ENCODE data around the gene BRD8.

BRD8 gene

GRCh38 chr5:138105709-138106108 lies 72.7 kb downstream of the BRD8 start:
- Histone ChIP-seq H3K36me3 (ENCODE audit: control insufficient read depth in 1 of 2, insufficient read depth in 2 of 2, low read length in 2 of 2) (no peaks in the 10 kb centered on the region), H3K4me1 (ENCODE audit: control insufficient read depth in 1 of 2, insufficient read depth in 2 of 2, low read length in 2 of 2) (peaks cover 8 to 9% of the 10 kb centered on the region in 2 donors), H3K27ac (ENCODE audit: low read depth, low read length) (no peak overlapping the region), H3K9me3 (ENCODE audit: control insufficient read depth in 1 of 2, low read length in 2 of 2) (no peaks in the 10 kb centered on the region), H3K4me3 (ENCODE audit: low read depth in 1 of 2, low read length in 2 of 2) (no peak overlapping the region), H3K27me3 (ENCODE audit: control insufficient read depth in 1 of 2, insufficient read depth in 2 of 2, low read length in 2 of 2) (no peaks in the 10 kb centered on the region), H3K9ac (ENCODE audit: low read depth in 1 of 2, low read length in 2 of 2) (no peak overlapping the region)

- H3K36me3 ChIP-seq (ENCODE audit: control insufficient read depth in 1 of 2, insufficient read depth in 2 of 2, low read length in 2 of 2): no peaks in the 10 kb centered on the region
- no peaks in the 10 kb centered on the region for H3K27me3 ChIP-seq (ENCODE audit: control insufficient read depth in 1 of 2, insufficient read depth in 2 of 2, low read length in 2 of 2)
- H3K4me1 ChIP-seq (ENCODE audit: control insufficient read depth in 1 of 2, insufficient read depth in 2 of 2, low read length in 2 of 2): peaks cover 8 to 9% of the 10 kb centered on the region in 2 donors
- H3K9ac ChIP-seq (ENCODE audit: low read depth in 1 of 2, low read length in 2 of 2): no peak overlapping the region
- no peak overlapping the region for H3K4me3 ChIP-seq (ENCODE audit: low read depth in 1 of 2, low read length in 2 of 2)
- H3K27ac ChIP-seq (ENCODE audit: low read depth, low read length): no peak overlapping the region
- H3K9me3 ChIP-seq (ENCODE audit: control insufficient read depth in 1 of 2, low read length in 2 of 2): no peaks in the 10 kb centered on the region
These were observed 75.2 kb downstream of the BRD8 start for GRCh38 chr5:138103319-138103637.

GRCh38 chr5:138102454-138103318 lies 75.7 kb downstream of the BRD8 start:
- Histone ChIP-seq H3K27ac (ENCODE audit: low read depth, low read length) (no peak overlapping the region), H3K9me3 (ENCODE audit: control insufficient read depth in 1 of 2, low read length in 2 of 2) (no peaks in the 10 kb centered on the region), H3K4me3 (ENCODE audit: low read depth in 1 of 2, low read length in 2 of 2) (no peak overlapping the region), H3K9ac (ENCODE audit: low read depth in 1 of 2, low read length in 2 of 2) (no peak overlapping the region), H3K36me3 (ENCODE audit: control insufficient read depth in 1 of 2, insufficient read depth in 2 of 2, low read length in 2 of 2) (no peaks in the 10 kb centered on the region), H3K27me3 (ENCODE audit: control insufficient read depth in 1 of 2, insufficient read depth in 2 of 2, low read length in 2 of 2) (no peaks in the 10 kb centered on the region), H3K4me1 (ENCODE audit: control insufficient read depth in 1 of 2, insufficient read depth in 2 of 2, low read length in 2 of 2) (peaks cover 8 to 9% of the 10 kb centered on the region in 2 donors)

- H3K9me3 ChIP-seq (ENCODE audit: control insufficient read depth in 1 of 2, low read length in 2 of 2): no peaks in the 10 kb centered on the region
- no peaks in the 10 kb centered on the region for H3K4me1 ChIP-seq (ENCODE audit: control insufficient read depth in 1 of 2, insufficient read depth in 2 of 2, low read length in 2 of 2)
- no peak overlapping the region for H3K4me3 ChIP-seq (ENCODE audit: low read depth in 1 of 2, low read length in 2 of 2)
- no peaks in the 10 kb centered on the region for H3K27me3 ChIP-seq (ENCODE audit: control insufficient read depth in 1 of 2, insufficient read depth in 2 of 2, low read length in 2 of 2)
- no peak overlapping the region for H3K27ac ChIP-seq (ENCODE audit: low read depth, low read length)
- H3K9ac ChIP-seq (ENCODE audit: low read depth in 1 of 2, low read length in 2 of 2): no peak overlapping the region
- no peaks in the 10 kb centered on the region for H3K36me3 ChIP-seq (ENCODE audit: control insufficient read depth in 1 of 2, insufficient read depth in 2 of 2, low read length in 2 of 2)
These were observed 81.2 kb downstream of the BRD8 start for GRCh38 chr5:138096997-138097828.

- Histone ChIP-seq H3K36me3 (ENCODE audit: control insufficient read depth in 1 of 2, insufficient read depth in 2 of 2, low read length in 2 of 2) (no peaks in the 10 kb centered on the region), H3K9ac (ENCODE audit: low read depth in 1 of 2, low read length in 2 of 2) (no peak overlapping the region), H3K4me1 (ENCODE audit: control insufficient read depth in 1 of 2, insufficient read depth in 2 of 2, low read length in 2 of 2) (no peaks in the 10 kb centered on the region), H3K27ac (ENCODE audit: low read depth, low read length) (no peak overlapping the region), H3K4me3 (ENCODE audit: low read depth in 1 of 2, low read length in 2 of 2) (no peak overlapping the region), H3K27me3 (ENCODE audit: control insufficient read depth in 1 of 2, insufficient read depth in 2 of 2, low read length in 2 of 2) (no peaks in the 10 kb centered on the region), H3K9me3 (ENCODE audit: control insufficient read depth in 1 of 2, low read length in 2 of 2) (no peaks in the 10 kb centered on the region)
These were observed 82.1 kb downstream of the BRD8 start for GRCh38 chr5:138096363-138096762.

GRCh38 chr5:138095100-138095907 lies 83.1 kb downstream of the BRD8 start:
- H3K9ac ChIP-seq (ENCODE audit: low read depth in 1 of 2, low read length in 2 of 2): no peak overlapping the region
- H3K9me3 ChIP-seq (ENCODE audit: control insufficient read depth in 1 of 2, low read length in 2 of 2): no peaks in the 10 kb centered on the region
- no peaks in the 10 kb centered on the region for H3K4me1 ChIP-seq (ENCODE audit: control insufficient read depth in 1 of 2, insufficient read depth in 2 of 2, low read length in 2 of 2)
- H3K27ac ChIP-seq (ENCODE audit: low read depth, low read length): no peak overlapping the region
- no peak overlapping the region for H3K4me3 ChIP-seq (ENCODE audit: low read depth in 1 of 2, low read length in 2 of 2)
- no peaks in the 10 kb centered on the region for H3K36me3 ChIP-seq (ENCODE audit: control insufficient read depth in 1 of 2, insufficient read depth in 2 of 2, low read length in 2 of 2)
- H3K27me3 ChIP-seq (ENCODE audit: control insufficient read depth in 1 of 2, insufficient read depth in 2 of 2, low read length in 2 of 2): no peaks in the 10 kb centered on the region

GRCh38 chr5:138093036-138093435 lies 85.4 kb downstream of the BRD8 start:
- Histone ChIP-seq H3K36me3 (ENCODE audit: control insufficient read depth in 1 of 2, insufficient read depth in 2 of 2, low read length in 2 of 2) (no peaks in the 10 kb centered on the region), H3K9me3 (ENCODE audit: control insufficient read depth in 1 of 2, low read length in 2 of 2) (no peaks in the 10 kb centered on the region)

GRCh38 chr5:138092301-138092700 lies 86.1 kb downstream of the BRD8 start:
- no peak overlapping the region for H3K9ac ChIP-seq (ENCODE audit: low read depth in 1 of 2, low read length in 2 of 2)
- no peaks in the 10 kb centered on the region for H3K9me3 ChIP-seq (ENCODE audit: control insufficient read depth in 1 of 2, low read length in 2 of 2)
- no peak overlapping the region for H3K4me3 ChIP-seq (ENCODE audit: low read depth in 1 of 2, low read length in 2 of 2)
- no peak overlapping the region for H3K27ac ChIP-seq (ENCODE audit: low read depth, low read length)
- H3K4me1 ChIP-seq (ENCODE audit: control insufficient read depth in 1 of 2, insufficient read depth in 2 of 2, low read length in 2 of 2): no peaks in the 10 kb centered on the region
- H3K36me3 ChIP-seq (ENCODE audit: control insufficient read depth in 1 of 2, insufficient read depth in 2 of 2, low read length in 2 of 2): no peaks in the 10 kb centered on the region
- H3K27me3 ChIP-seq (ENCODE audit: control insufficient read depth in 1 of 2, insufficient read depth in 2 of 2, low read length in 2 of 2): no peaks in the 10 kb centered on the region

More at GRCh38 chr5:138093036-138093435, 85.4 kb downstream of the BRD8 start:
- Histone ChIP-seq H3K27ac (ENCODE audit: low read depth, low read length) (no peak overlapping the region), H3K4me3 (ENCODE audit: low read depth in 1 of 2, low read length in 2 of 2) (no peak overlapping the region), H3K9ac (ENCODE audit: low read depth in 1 of 2, low read length in 2 of 2) (no peak overlapping the region), H3K4me1 (ENCODE audit: control insufficient read depth in 1 of 2, insufficient read depth in 2 of 2, low read length in 2 of 2) (no peaks in the 10 kb centered on the region), H3K27me3 (ENCODE audit: control insufficient read depth in 1 of 2, insufficient read depth in 2 of 2, low read length in 2 of 2) (no peaks in the 10 kb centered on the region)

- Histone ChIP-seq H3K4me3 (ENCODE audit: low read depth in 1 of 2, low read length in 2 of 2) (no peak overlapping the region), H3K9ac (ENCODE audit: low read depth in 1 of 2, low read length in 2 of 2) (no peak overlapping the region), H3K9me3 (ENCODE audit: control insufficient read depth in 1 of 2, low read length in 2 of 2) (no peaks in the 10 kb centered on the region), H3K27ac (ENCODE audit: low read depth, low read length) (no peak overlapping the region), H3K36me3 (ENCODE audit: control insufficient read depth in 1 of 2, insufficient read depth in 2 of 2, low read length in 2 of 2) (no peaks in the 10 kb centered on the region), H3K4me1 (ENCODE audit: control insufficient read depth in 1 of 2, insufficient read depth in 2 of 2, low read length in 2 of 2) (no peaks in the 10 kb centered on the region), H3K27me3 (ENCODE audit: control insufficient read depth in 1 of 2, insufficient read depth in 2 of 2, low read length in 2 of 2) (no peaks in the 10 kb centered on the region)
These were observed 86.7 kb downstream of the BRD8 start for GRCh38 chr5:138091685-138092084.
